HPDE6-E6E7 (cell line): ENCODE results near the gene TMED4.

Source experiments
- DNase-seq: peaks from one replicate; pipeline ENCODE4 v3.0.0; 2011; ENCODE audit warnings: missing footprints; ENCODE audit errors: extremely low spot score

TMED4 gene

DNA sequence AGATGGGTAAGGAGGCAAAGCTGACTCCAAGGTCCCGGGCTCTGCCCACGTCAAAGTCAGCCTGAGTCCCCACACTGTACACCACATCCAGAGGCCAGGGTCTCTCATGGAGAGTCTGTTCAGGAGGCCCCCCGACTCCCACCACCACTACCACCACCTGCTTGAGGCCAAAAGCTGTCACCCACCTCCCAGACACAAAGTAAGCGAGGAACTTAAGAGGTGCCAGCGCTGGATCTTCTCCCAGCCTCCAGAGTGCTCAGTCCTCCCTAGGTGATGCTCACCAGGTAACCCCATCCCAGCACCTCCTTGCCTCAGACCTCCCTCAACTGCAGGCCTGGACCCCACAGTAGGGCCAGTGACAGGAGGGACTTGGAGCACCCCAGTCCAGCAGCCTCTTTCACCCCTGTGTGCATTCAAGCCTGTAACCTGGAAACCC, 41.4 kb downstream of the TMED4 start:
- no peak for DNase-seq

DNA sequence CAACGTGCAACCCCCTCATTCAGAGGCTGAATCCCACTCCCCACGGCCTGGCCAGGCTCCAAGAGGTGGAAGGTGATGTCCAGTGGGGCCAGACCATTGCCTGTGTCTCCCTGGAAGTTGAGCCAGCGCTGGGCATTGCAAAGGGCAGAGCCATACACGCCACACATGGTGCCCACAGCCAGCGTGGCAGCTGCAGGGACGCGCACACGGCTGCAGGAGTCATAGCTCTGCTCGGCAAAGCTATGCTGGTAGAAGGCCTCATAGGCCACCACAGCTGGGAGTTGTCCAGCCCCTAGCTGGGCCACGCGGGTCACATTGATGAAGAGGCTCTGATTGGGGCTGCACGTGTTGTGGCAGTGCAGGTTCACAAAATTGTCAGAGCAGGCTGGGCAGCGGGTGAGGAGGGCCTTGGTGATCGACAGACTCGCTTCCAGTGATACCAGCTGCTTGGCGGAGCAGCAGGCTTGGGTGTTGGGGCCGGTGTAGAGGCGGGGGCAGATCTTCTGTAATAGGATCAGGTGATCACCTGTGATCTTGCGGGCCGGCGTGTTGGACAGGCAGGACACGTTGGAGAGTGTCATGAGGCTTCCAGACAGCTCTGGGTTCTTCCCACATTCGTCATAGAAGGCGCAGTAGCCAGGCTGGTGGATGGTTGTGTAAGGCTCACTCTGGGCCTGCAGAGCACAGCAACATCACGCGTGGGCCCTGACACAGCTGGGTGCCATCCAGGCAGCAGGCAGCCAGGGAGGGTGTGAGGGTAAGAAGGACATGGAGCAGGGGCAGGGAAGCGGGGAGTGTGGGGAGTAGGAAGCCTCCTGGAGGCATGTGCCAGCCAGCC, 42.1 kb downstream of the TMED4 start:
- no peak for DNase-seq

DNA sequence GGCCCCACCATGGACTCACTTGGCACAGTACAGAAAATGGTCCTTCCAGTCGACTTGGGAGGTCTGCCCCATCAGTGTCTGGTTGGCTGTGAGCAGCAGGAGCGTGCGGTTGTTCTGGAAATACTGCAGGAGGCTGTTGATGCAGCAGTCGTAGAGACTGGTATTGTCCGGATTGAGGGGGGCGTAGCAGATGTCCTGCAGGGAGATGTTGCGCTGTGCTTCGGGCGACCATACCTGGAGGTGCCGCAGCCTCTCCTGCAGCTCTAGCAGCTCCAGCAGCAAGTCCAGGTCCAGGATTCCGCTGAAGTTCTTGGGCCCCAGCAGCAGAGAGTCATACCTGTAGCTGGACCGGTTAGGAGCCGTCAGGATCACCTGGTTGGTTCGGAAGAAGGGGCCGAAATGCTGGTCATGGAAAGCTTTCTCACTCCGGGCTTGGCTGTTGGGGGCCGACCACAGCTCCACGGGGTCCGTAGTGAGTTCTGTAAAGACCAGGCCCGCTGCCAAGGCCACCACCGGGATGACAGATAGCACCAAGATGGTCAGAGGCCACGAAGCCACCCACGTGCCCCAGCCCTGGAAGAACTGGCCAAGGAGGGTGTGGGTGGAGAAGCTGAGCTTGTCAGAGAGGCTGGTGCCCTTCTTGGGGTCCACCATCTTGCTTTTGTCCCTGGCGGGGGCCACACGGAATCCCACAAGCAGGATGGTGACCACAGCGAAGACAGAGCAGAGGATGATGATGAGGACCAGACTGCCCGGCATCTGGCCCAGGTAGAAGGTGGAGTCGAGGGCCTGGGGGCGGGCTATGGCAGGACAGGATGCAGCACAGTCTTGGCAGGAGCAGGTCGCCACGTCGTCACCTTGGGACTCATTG, 43.0 kb downstream of the TMED4 start:
- no peak for DNase-seq

DNA sequence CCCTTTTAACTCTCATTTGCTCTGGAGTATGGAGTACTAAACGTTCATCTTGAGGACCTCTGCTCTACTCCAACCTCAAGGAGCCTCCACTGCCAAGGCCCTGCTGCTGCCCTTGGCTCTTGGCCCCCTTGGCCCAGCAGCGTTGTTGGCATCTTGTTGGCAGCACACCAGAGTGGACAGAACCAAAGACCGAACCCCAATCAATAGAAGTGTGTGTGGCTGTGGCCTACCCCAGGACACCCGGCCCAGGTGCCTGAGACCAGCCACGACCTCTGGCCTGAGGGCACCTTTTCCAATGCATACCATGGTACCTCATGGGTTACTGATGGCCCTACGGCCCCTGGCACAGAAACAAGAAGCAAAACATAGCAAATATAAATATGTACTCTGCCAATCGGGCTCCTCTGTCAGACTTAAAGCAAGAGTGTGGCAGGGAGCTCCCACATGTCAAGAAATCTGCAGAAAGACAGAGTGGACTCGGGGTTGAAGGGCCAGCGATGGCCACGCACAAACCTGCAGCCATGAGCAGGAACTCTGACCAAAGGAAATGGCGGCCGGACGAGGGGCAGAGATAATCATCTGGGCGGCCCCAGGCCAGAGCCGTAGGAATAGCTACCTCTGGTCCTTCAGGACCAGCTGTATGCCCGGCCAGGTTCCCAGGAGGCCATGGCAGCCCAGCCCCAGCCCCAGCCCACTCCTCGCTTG, 43.8 kb downstream of the TMED4 start:
- no peak for DNase-seq

DNA sequence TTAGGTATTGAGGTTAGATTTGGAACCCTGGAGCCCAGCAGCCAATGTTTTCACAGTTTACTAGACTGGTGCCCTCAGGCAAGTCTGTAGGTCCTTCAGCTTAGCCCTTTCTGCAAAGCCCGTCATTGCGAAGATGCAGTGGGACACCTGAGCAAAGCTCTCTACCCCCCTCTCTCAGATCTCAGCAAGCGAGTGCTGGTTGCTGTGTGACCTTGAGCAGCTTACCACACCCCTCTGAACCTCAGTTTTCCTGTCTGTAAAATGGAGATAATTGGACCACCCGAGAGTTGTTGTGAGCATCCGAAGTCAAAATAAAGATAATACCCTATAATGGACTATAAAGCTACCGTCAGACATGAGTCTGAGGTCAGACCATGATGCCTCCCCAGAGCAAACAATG, 44.6 kb downstream of the TMED4 start:
- no peak for DNase-seq

DNA sequence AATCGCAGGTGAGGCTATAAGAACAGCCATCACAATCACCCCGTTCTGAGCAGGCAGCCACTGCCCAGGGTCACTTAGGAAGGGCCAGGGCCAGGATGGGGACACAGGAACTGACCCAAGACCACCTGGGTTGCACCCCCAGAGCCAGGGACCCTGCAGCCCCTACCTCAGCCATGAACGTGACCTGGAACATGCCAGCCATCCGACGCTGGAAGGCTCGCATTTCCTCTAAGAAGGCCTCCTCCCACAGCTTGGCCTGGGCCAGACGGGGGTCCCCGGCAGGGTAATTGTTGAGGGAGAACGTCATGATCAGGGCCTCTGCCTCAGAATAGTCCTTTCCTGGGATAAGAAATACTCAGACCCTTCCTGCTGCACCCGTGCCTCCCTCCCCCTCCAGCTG, 45.9 kb downstream of the TMED4 start:
- DNase-seq: no peak

DNA sequence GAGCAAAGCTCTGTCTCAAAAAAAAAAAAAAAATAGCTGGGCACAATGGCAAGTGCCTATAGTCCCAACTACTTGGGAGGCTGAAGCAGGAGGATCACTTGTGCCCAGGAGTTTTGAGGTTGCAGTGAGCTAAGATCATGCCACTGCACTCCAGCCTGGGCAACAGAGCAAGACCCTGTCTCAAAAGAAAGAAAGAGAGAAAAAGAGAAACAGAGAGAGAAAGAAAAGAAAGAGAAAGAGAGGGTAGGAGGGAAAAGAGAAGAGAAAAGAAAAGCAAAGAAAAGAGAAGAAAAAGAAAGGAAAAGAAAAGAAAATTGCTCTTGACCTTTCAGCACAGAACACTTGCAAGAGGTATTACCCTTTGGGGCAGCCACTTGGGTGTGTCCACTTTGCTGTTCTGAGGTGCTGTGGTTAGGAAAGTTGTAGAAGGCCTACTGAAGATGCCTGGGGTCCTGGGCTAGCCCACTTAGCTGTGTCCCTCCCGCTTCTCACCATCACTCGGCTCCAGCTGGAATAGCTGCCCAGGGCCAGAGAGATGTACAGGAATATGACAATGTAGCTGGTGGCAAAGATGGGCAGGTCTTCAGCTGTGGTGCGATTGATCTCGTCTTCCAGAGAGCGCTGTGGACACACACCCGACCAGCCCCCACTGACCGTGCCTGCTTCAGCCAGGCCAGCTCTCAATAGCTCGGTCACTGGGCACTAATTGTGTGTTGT, 46.5 kb downstream of the TMED4 start:
- DNase-seq: no peak

DNA sequence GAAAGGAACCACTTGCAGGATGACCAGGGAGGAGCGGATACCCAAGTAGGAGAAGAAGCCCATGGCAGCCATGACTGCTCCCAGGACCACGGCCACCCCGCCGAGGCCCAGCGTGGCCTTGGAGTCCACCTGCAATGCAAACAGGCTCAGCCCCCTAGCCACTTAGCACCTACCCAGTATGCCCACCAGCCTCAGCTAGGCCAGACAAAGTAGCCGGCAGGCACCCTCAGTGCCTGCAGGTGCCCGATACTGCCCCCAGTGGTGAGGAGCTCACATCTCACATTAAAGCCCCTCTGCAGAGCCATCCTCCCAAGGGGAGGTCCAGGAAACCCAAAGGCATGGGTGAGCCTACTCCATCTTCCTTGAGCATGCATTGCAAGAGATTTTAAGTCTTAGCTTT, 47.5 kb downstream of the TMED4 start:
- peak; percentile 43 for DNase-seq

DNA sequence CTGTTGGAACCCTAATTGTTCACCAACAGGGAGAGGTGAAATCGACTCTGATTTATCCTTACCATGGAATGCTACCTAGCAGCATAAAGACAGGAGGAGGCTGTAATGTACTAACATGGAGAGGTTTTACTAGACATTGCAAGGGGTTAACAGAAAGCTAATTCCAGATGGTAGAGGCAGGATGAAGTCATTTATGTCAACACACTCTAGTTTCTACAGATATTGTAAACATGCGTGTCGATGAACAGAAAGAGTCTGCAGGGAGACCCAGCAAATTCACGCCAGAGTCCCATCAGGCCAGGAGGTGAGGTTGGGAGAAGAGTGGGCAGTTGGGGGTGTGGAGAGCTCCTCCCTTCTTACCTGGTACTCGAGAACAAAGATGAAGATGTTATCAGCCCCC, 47.9 kb downstream of the TMED4 start:
- DNase-seq: no peak

DNA sequence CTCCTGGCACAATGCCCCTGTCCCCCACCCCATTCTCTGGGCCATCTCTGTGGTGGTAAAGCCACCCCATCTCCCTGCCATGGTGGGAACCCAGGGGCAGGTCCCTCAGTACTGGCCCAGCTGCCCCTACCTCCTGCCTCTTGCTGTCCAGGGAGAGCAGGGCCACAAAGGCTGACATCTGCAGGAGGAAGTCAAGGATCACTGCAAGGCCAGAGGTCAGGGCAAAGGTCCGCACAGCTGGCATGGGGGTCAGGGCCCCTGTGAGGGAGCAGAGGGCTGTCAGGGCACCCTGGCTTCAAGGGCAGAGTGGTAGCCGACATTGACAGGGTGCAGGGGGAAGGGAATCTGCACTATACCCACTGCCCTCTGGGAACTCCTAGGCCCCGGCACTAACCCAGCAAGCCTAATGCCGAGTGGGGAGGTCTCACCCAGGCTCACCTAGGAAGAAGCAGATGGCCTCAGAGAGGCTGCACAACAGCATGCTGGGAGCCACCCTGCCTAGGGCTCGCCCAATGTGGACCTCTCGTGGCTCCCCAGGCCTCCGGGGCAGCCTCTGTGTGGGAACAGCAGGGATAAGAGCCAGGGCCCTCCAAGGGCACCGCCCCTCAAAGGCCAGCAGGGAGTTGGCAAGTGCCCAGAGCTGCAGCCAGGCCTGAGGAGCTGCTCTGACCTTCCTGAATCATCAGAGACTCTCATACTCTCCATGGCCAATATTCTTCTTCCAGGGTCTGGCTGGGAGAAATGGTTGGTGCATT, 48.6 kb downstream of the TMED4 start:
- DNase-seq: no peak

DNA sequence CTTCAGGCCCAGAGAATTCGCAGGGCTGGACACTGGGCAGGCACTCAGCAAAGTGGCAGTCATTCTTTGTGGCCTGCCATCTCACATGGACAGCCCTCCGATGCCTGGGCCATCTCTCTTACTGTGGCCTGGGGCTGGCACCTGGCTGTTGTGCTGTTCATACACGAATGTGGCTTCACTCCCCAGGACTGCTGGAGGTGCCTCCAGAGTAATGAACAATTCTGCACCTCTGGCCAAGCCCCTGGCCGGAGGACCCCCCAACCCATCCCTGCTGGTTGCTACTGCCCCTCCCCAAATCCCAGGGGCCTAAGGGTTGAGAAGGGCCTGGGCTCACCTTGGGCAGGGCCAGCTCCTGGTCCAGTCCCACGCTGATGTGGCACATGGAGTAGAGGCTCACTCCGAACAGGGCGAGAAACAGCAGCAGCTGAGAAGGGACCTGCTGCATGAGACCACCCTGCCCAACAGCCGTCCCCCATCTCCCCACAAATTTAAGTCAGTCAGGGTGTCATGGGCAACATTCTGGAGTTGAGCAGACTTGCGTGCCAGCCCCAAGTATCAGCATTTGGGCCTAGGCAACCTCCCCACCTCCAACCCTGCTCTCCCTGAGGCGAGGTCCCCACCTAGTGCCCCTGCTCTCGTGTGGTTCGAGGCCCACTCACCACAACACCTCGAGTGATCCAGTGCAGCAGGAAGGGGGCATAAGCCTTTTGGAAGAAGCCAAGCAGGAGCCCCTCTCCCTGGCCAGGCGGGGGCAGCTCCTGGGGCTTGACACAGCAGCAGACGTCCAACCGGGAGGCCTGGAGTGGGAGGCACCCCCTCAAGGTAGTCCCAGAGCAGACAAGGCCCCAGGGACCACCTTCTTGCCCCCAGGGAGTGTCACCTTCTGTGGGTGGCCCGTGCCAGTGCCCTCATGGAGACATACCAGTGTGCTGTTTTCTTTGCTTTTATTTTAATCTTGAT, 50.3 kb downstream of the TMED4 start:
- no peak for DNase-seq

DNA sequence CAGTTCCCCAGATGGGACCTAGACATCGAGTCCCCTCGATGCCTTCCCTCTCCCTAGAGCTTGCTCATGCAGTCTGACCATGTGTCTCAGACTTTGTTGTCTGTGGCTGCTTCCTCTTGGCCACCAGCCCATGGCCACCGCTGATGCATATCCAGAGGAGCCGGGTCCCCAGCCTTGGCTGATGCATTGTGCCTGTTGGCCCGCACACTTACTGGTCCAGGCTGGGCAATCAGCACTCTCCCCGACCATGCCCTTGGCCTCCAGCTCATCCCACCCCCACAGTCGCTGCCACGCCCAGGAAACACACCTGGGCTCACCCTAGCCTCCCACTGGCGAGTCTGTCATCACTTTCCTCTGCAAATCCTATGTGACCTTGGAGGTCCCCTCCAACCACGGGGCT, 51.0 kb downstream of the TMED4 start:
- no peak for DNase-seq
